Transverse colon (tissue), 4 donors: ENCODE results near the gene RBBP8NL. TPM values are rescaled to one million over a fixed set of nuclear protein-coding genes. Genes with fewer than 3 reads are reported as not detected.

ENCODE experiments used
- DNase-seq: peaks from one replicate; pipeline ENCODE4 v3.0.0-alpha.2; 2019
- H3K27ac ChIP-seq, 4 donors: fragments of 200-600 bp; sonication (generic); 2 replicates each; pipeline ENCODE4 v1.5.1; 2016 to 2018; ENCODE audit warnings: inconsistent platforms in 4 of 4
- H3K27me3 ChIP-seq: fragments of 200-600 bp; sonication (generic); 2 replicates; pipeline ENCODE4 v1.5.1; 2017; ENCODE audit warnings: inconsistent platforms
- H3K36me3 ChIP-seq, 4 donors: fragments of 200-600 bp; sonication (generic); 2 replicates each; pipeline ENCODE4 v1.5.1; 2017 to 2019; ENCODE audit warnings: inconsistent platforms in 4 of 4
- H3K4me1 ChIP-seq, 4 donors: fragments of 200-600 bp; sonication (generic); 2 replicates each; pipeline ENCODE4 v1.5.1; 2017 to 2020; ENCODE audit warnings: inconsistent platforms in 4 of 4
- H3K4me3 ChIP-seq, 4 donors: fragments of 200-600 bp; sonication (generic); 1 replicate in 1 of 4; 2 replicates in 3 of 4; pipeline versions ENCODE4 v1.5.1 to v1.6.1; 2017 to 2019; ENCODE audit warnings: inconsistent platforms in 4 of 4
- H3K9me3 ChIP-seq, 2 donors: fragments of 200-600 bp; sonication (generic); 2 replicates each; pipeline ENCODE4 v1.5.1; 2017 to 2019; ENCODE audit warnings: inconsistent platforms in 2 of 2
- EP300 ChIP-seq: sonication (generic); formaldehyde crosslinking; IDR thresholded peaks from one replicate; pipeline ENCODE4 v1.6.1; 2017; ENCODE audit warnings: antibody characterized with exemption, low read depth
- POLR2A ChIP-seq: fragments of 450-650 bp; IDR thresholded peaks from one replicate; pipeline ENCODE4 v1.6.1; 2016; ENCODE audit warnings: antibody characterized with exemption, mild to moderate bottlenecking, moderate library complexity
- POLR2AphosphoS5 ChIP-seq, 3 donors: sonication (generic); formaldehyde crosslinking; IDR thresholded peaks; one replicate each; pipeline ENCODE4 v1.6.1; 2016; ENCODE audit warnings: antibody characterized with exemption in 3 of 3
- WGBS, 2 donors: methylation state at CpG; one replicate each; pipeline ENCODE4 v1.1.5; 2018; ENCODE audit warnings: low coverage in 1 of 2; 5-methylcytosine and 5-hydroxymethylcytosine counted together
- in situ Hi-C, 4 donors: fragments of 200-750 bp; cut with MboI; loops; one replicate each; pipeline versions ENCODE4 v1.15.0 to v1.15.1; 2017; ENCODE audit warnings: low sequenced_read_pairs in 3 of 4, low pct_ligation_motif_present in 1 of 4, low pct_unique_long_range_greater_than_20kb in 1 of 4
- intact Hi-C: fragments of 100-400 bp; cut with DNase I; formaldehyde crosslinking; loops from one replicate; pipeline ENCODE4 v1.15.1; 2023; ENCODE audit warnings: low total_unique reads
- total RNA-seq, 4 donors: library from RNA; depleted of rRNA; stranded (reverse); fragments of >200 nt; gene quantifications; one replicate each; pipeline ENCODE4 v1.1.0, GENCODE V29; 2016
- TF ChIP-seq, protein P1 (sequence below), 5 experiments: fragments of 200-600 bp in 3 of 5; fragments of 450-650 bp in 2 of 5; sonication (generic) in 3 of 5; IDR thresholded peaks; 1 replicate in 2 of 5; 2 replicates in 3 of 5; pipeline ENCODE4 v1.5.1; 2016 to 2017; ENCODE audit warnings: antibody characterized with exemption in 5 of 5, inconsistent platforms in 3 of 5, mild to moderate bottlenecking in 2 of 5, moderate library complexity in 1 of 5

Gene RBBP8NL
- total RNA-seq, 4 donors from 2014 or later: 0.75 to 9.4 (median 4.3) TPM

DNA sequence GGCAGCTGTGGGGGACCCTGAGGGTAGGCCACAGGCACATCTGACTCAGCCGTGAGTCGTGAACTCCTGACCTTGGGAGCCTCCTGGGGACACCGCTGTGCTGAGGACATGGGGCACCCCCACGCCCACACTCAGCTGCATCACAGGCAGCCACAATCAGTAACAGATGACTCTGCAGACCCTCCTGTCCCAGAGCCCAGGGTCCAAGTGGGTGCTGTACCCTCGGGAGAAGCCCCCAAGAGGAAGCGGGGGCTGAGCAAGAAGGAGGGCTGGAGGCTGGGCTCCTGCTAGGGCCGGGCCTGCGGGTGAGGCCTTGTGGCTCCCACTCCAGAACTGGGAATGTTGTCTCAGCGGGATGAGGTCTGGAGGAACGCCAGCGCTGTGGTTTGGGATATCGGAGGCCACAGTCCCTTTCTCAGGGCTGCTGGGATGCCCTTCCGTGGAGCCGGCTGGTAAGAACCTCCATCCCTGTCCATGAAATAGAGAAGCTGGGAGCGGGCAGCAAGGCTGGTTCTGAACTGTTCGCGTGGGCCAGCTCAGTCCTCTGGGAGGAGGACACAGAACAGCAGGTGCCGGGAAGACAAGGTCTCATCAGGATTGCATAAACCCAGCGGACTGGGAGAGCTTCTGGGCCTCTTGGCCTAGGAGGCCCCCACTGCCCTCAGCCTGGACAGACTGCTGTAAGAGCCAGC, 57.1 kb downstream of the RBBP8NL start:
- Histone ChIP-seq H3K9me3 (no peaks in the 10 kb centered on the region), H3K27ac (peak overlapping the region; percentile 86 to 97 (median 88)), H3K27me3 (peaks cover 61% of the 10 kb centered on the region), H3K4me1 (peaks cover 49 to 72% (median 62%) of the 10 kb centered on the region in 4 donors), H3K4me3 (no peak overlapping the region), H3K36me3 (no peaks in the 10 kb centered on the region)
- in situ Hi-C loops: no loop called here
- intact Hi-C loops: no loop called here
- no peak for DNase-seq
- 58% methylated on average over 19 of the region's 19 CpGs; no CpG with 5 or more reads in 1 of the 2 donors for WGBS, 2 donors
- TF ChIP-seq, protein P1, sequence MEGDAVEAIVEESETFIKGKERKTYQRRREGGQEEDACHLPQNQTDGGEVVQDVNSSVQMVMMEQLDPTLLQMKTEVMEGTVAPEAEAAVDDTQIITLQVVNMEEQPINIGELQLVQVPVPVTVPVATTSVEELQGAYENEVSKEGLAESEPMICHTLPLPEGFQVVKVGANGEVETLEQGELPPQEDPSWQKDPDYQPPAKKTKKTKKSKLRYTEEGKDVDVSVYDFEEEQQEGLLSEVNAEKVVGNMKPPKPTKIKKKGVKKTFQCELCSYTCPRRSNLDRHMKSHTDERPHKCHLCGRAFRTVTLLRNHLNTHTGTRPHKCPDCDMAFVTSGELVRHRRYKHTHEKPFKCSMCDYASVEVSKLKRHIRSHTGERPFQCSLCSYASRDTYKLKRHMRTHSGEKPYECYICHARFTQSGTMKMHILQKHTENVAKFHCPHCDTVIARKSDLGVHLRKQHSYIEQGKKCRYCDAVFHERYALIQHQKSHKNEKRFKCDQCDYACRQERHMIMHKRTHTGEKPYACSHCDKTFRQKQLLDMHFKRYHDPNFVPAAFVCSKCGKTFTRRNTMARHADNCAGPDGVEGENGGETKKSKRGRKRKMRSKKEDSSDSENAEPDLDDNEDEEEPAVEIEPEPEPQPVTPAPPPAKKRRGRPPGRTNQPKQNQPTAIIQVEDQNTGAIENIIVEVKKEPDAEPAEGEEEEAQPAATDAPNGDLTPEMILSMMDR (IDR thresholded peaks at IDR 0.05): no peak
- TF ChIP-seq POLR2A (no peak), POLR2AphosphoS5 (IDR thresholded peaks at IDR 0.05) (no peak)

DNA sequence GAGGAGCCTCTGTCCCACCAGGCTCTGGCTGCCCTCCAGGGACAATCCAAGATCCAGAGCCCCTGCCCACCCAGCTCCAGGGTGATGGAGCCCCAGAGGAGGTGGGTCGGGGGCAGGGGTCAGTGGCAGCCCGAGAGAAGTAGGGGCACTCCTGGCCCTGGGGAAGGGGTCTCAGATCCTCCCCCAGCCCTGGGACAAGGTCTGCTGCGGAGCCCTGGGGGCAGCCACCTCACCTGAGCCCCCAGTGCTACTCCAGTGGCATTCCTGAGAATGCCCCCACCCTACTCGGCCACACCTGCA, 57.6 kb downstream of the RBBP8NL start:
- DNase-seq: no peak
- intact Hi-C loops: no loop called here
- in situ Hi-C loops: no loop called here
- Histone ChIP-seq H3K4me1 (peaks cover 45 to 72% (median 59%) of the 10 kb centered on the region in 4 donors), H3K36me3 (no peaks in the 10 kb centered on the region), H3K4me3 (no peak overlapping the region), H3K27ac (peak overlapping the region; percentile 86 to 97 (median 88)), H3K9me3 (no peaks in the 10 kb centered on the region), H3K27me3 (peaks cover 63% of the 10 kb centered on the region)
- TF ChIP-seq, protein P1 (IDR thresholded peaks at IDR 0.05): no peak
- TF ChIP-seq EP300 (no peak), POLR2A (no peak), POLR2AphosphoS5 (IDR thresholded peaks at IDR 0.05) (no peak)
- 53% methylated on average over 4 of the region's 4 CpGs; no CpG with 5 or more reads in 1 of the 2 donors for WGBS, 2 donors

DNA sequence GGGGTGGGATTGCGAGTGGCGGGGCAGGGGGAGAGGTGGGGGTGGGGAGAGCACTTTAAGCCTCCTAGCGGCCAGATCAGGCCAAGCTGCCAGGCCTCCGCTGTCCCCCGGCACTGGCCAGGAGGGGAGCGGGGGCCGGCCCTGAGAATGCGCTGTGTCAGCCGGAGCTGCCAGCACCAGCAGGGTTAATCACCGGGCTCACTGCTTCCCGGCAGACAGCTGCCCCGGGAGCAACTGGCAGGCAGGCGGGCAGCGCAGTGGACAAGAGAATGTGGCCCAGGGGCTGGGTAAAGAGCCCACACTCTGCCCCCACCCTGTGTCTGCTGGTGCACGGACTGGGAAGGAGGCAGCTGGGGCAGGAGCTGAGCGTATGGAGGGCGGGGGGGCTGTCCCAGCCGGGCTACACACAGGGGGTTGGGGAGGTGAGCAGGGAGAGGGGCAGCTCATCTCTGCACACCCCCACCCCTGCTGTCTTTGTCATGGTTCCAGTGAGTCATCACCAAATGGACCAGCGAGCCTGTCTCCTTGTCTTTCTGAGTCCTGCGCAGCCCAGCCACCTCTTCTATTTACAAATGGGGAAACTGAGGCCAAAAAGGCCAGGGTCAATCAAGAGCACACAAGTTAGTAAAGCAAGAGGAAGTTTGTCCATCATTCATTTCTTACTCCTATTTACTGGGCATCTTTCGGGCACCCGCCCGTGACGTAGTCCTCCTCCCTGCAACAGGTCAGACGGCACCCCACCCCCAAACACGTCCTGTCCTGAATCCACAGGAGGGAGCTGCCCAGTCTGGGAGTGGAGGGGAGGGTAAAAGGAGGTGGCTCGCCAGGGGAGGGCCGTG, 58.1 kb downstream of the RBBP8NL start:
- TF ChIP-seq EP300 (no peak), POLR2AphosphoS5 (IDR thresholded peaks at IDR 0.05) (peak in 1 of 3 donors; percentile 12)
- TF ChIP-seq, protein P1 (IDR thresholded peaks at IDR 0.05): peak; percentile 17 to 47 (median 40)
- Histone ChIP-seq H3K4me1 (peaks cover 44 to 73% (median 55%) of the 10 kb centered on the region in 4 donors), H3K27ac (peak overlapping the region; percentile 86 to 97 (median 88)), H3K9me3 (no peaks in the 10 kb centered on the region), H3K27me3 (peaks cover 63% of the 10 kb centered on the region), H3K4me3 (peak overlapping the region in 2 of 4 donors; percentile 58 to 82), H3K36me3 (no peaks in the 10 kb centered on the region)
- intact Hi-C loops: no loop called here
- in situ Hi-C loops: no loop called here
- no peak for DNase-seq
- WGBS, 2 donors: 14% methylated on average over 23 of the region's 28 CpGs; no CpG with 5 or more reads in 1 of the 2 donors

DNA sequence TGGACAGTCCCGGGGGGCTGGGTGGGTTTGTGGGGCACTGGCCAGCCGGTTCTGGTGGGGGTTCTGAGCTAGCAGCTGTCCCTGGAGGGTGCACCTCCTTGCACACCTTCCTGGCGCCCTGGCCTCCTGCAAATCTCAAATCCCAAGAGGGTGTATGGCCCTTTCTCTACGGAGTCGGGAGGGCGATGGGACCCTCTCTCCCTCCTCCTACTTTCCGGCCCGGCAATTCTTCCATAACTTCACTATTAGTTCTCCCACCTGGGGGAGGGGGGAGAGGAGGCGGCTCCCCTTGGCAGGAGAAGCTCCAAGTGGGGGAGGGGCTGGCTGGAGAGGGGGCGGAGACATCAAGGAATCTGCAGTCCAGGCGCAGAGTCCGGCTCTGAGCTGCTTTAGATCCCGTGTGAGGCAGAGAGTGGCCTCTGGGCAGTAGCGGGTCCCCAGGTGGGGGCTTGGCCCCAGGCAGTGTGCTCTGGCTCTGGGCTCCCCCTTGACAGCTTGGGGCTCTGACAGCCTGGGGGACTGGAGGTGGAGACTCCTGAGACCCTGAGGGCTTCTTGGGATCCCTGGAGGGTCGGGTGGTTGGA, 58.9 kb downstream of the RBBP8NL start:
- WGBS, 2 donors: 10% methylated on average over 14 of the region's 15 CpGs; no CpG with 5 or more reads in 1 of the 2 donors
- Histone ChIP-seq H3K27me3 (peaks cover 63% of the 10 kb centered on the region), H3K4me1 (peaks cover 44 to 75% (median 61%) of the 10 kb centered on the region in 4 donors), H3K36me3 (no peaks in the 10 kb centered on the region), H3K9me3 (no peaks in the 10 kb centered on the region), H3K27ac (peak overlapping the region; percentile 86 to 97 (median 88)), H3K4me3 (peak overlapping the region in 2 of 4 donors; percentile 58 to 82)
- intact Hi-C loops (no loop called here), in situ Hi-C loops (no loop called here)
- TF ChIP-seq POLR2A (no peak), EP300 (no peak), POLR2AphosphoS5 (IDR thresholded peaks at IDR 0.05) (no peak)
- TF ChIP-seq, protein P1 (IDR thresholded peaks at IDR 0.05): no peak
- DNase-seq: peak; percentile 59
